Ammon's horn (tissue), 1 donor: ENCODE results near the gene PRKAG3.
"Not testable (repeated sequence)": the region's sequence is repeated elsewhere in the genome, so short reads cannot be mapped to it uniquely, and the experiment has no call there.

Source experiments
- DNase-seq: peaks from one replicate; pipeline ENCODE4 v3.0.0-alpha.2; 2016; ENCODE audit warnings: low spot score

Gene PRKAG3

GRCh38 chr2:218781691-218782527 lies 49.7 kb downstream of the PRKAG3 start, which contains the start of gene CYP27A1:
TSS of gene CYP27A1 (plus strand) at chr2:218782147. CDS start at chr2:218782183, 36 bp downstream.
- peak; percentile 62 for DNase-seq

- DNase-seq, result no peak
These were observed 50.5 kb downstream of the PRKAG3 start for GRCh38 chr2:218780851-218781690.

- no peak for DNase-seq
These were observed 51.6 kb downstream of the PRKAG3 start for GRCh38 chr2:218780046-218780445.

- no peak for DNase-seq
These were observed 54.2 kb downstream of the PRKAG3 start for GRCh38 chr2:218777276-218777990.

GRCh38 chr2:218776488-218776887 lies 55.1 kb downstream of the PRKAG3 start:
- no peak for DNase-seq

GRCh38 chr2:218773881-218774280 lies 57.7 kb downstream of the PRKAG3 start:
- no peak for DNase-seq

- DNase-seq, result not testable (repeated sequence)
These were observed 58.8 kb downstream of the PRKAG3 start for GRCh38 chr2:218772759-218773158.
